Measurements from ENCODE around the gene FOXO4.

Gene FOXO4

DNA sequence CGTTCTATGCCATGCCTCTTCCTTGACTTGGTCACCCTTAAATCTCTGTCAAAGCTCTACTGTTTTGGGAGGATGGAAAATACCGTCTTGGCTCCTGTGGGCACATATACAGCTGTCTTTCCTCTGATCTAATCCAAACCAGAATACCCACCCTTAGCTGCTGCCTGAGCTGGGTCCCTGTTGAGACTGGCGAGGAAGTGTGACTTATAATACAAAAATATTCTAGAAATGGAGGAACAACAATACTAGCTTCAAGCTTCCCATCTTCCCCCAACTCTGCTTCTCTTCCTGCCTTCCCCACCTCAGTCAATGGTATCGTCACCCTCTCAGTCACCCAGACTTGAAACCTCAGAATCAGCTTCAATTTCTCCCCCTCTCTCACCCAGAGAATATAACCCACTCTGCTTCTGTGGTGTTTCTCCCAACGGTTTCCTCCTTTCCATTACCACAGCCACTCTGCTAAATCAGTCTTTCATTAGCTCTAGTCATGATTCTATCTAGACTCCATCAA, 16.3 kb downstream of the FOXO4 start:
- Histone ChIP-seq H3K27me3 (replicated peaks; ENCODE audit: control insufficient read depth, insufficient read depth, low read length) (no peaks in the 10 kb centered on the region), H3K4me3 (replicated peaks; ENCODE audit: low read depth, low read length) (peak overlapping the region; percentile 85), H3K36me3 (ENCODE audit: control insufficient read depth, insufficient read depth, low read length) (peaks cover 10% of the 10 kb centered on the region)
- TF ChIP-seq CTCF (IDR thresholded peaks at IDR 0.05; ENCODE audit: insufficient read depth, low read length, poor library complexity, severe bottlenecking): no peak
- DNase-seq (ENCODE audit: extremely low read depth, insufficient read length): no peak

- TF ChIP-seq CTCF (IDR thresholded peaks at IDR 0.05; ENCODE audit: insufficient read depth, low read length, poor library complexity, severe bottlenecking): no peak
- H3K4me3 ChIP-seq (replicated peaks; ENCODE audit: low read depth, low read length): no peak overlapping the region
- H3K27me3 ChIP-seq (replicated peaks; ENCODE audit: control insufficient read depth, insufficient read depth, low read length): no peaks in the 10 kb centered on the region
- no peak for DNase-seq (ENCODE audit: extremely low read depth, insufficient read length)
- peaks cover 5% of the 10 kb centered on the region; the same call in 1 of the 2 replicates for H3K36me3 ChIP-seq (ENCODE audit: control insufficient read depth, insufficient read depth, low read length)
Measured at GRCh38 chrX:71117358-71117757, 21.7 kb downstream of the FOXO4 start.

- TF ChIP-seq CTCF (IDR thresholded peaks at IDR 0.05; ENCODE audit: insufficient read depth, low read length, poor library complexity, severe bottlenecking): no peak
- DNase-seq (ENCODE audit: extremely low read depth, insufficient read length): peak; percentile 89
- H3K27me3 ChIP-seq (replicated peaks; ENCODE audit: control insufficient read depth, insufficient read depth, low read length): no peaks in the 10 kb centered on the region
- peaks cover 8% of the 10 kb centered on the region for H3K36me3 ChIP-seq (ENCODE audit: control insufficient read depth, insufficient read depth, low read length)
- peak within 1 kb of the TSS; percentile 74 for H3K4me3 ChIP-seq (replicated peaks; ENCODE audit: low read depth, low read length)
Measured at GRCh38 chrX:71118032-71118984, 22.7 kb downstream of the FOXO4 start, which contains the start of gene MED12. Gene MED12, plus strand, starts transcription at chrX:71118596. Its CDS starts 159 bp downstream, at chrX:71118755.

DNA sequence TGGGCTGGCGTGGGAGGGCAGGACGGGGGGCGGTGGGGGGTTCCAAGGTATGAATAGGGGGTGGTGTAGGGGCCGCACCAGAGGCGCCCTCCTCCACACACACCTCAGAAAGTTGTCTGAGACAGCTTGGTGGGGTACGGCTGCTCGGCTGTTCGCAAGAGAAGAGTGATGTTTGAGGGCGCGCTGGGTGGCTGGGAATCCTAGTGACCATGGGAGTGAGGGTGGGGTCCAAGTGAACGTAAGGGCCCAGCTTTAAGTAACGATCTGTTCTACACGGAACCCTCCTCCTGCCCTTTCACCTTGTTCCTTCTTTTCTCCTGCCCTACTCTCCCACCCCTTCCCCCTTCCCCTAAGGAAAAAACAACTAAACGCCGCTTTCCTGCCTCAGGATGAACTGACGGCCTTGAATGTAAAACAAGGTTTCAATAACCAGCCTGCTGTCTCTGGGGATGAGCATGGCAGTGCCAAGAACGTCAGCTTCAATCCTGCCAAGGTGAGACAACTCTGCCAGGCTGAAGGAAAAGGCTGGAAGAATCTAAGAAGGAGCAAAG, 23.4 kb downstream of the FOXO4 start:
- H3K36me3 ChIP-seq (ENCODE audit: control insufficient read depth, insufficient read depth, low read length): peaks cover 9% of the 10 kb centered on the region
- H3K4me3 ChIP-seq (replicated peaks; ENCODE audit: low read depth, low read length): peak overlapping the region; percentile 74
- no peak for TF ChIP-seq CTCF (IDR thresholded peaks at IDR 0.05; ENCODE audit: insufficient read depth, low read length, poor library complexity, severe bottlenecking)
- no peaks in the 10 kb centered on the region for H3K27me3 ChIP-seq (replicated peaks; ENCODE audit: control insufficient read depth, insufficient read depth, low read length)
- DNase-seq (ENCODE audit: extremely low read depth, insufficient read length): no peak

- Histone ChIP-seq H3K4me3 (replicated peaks; ENCODE audit: low read depth, low read length) (no peak overlapping the region), H3K36me3 (ENCODE audit: control insufficient read depth, insufficient read depth, low read length) (peaks cover 17% of the 10 kb centered on the region), H3K27me3 (replicated peaks; ENCODE audit: control insufficient read depth, insufficient read depth, low read length) (no peaks in the 10 kb centered on the region)
- TF ChIP-seq CTCF (IDR thresholded peaks at IDR 0.05; ENCODE audit: insufficient read depth, low read length, poor library complexity, severe bottlenecking): no peak
- DNase-seq (ENCODE audit: extremely low read depth, insufficient read length): no peak
Measured at GRCh38 chrX:71128166-71128833, 32.6 kb downstream of the FOXO4 start.

Data from GM06990 (cell line).